Vagina (tissue), 2 donors: Measurements from ENCODE around the gene P2RX6. TPM values are rescaled to one million over a fixed set of nuclear protein-coding genes. Genes with fewer than 3 reads are reported as not detected.

Experiments used
- DNase-seq, 2 donors: peaks; one replicate each; pipeline ENCODE4 v3.0.0-alpha.2; 2017; ENCODE audit errors: extremely low spot score in 2 of 2
- H3K27ac ChIP-seq: fragments of 200-600 bp; sonication (generic); one replicate; pipeline ENCODE4 v1.5.1; 2019
- H3K27me3 ChIP-seq: fragments of 200-600 bp; sonication (generic); one replicate; pipeline ENCODE4 v1.5.1; 2019
- H3K36me3 ChIP-seq, 2 donors: fragments of 200-600 bp; sonication (generic); one replicate each; pipeline ENCODE4 v1.5.1; 2017 to 2019
- H3K4me1 ChIP-seq: fragments of 200-600 bp; sonication (generic); one replicate; pipeline ENCODE4 v1.5.1; 2019
- H3K4me3 ChIP-seq, 2 donors: fragments of 200-600 bp; sonication (generic); 1 replicate in 1 of 2; 2 replicates in 1 of 2; pipeline ENCODE4 v1.5.1; 2016 to 2019
- H3K9me3 ChIP-seq: fragments of 200-600 bp; sonication (generic); one replicate; pipeline ENCODE4 v1.5.1; 2019
- POLR2A ChIP-seq, 2 donors: fragments of 450-650 bp; IDR thresholded peaks; one replicate each; pipeline ENCODE4 v1.6.1; 2017; ENCODE audit warnings: antibody characterized with exemption in 2 of 2, mild to moderate bottlenecking in 2 of 2, moderate library complexity in 2 of 2
- POLR2AphosphoS5 ChIP-seq, 2 donors: sonication (generic); formaldehyde crosslinking; IDR thresholded peaks; one replicate each; pipeline ENCODE4 v1.9.0; 2017; ENCODE audit warnings: antibody characterized with exemption in 2 of 2, mild to moderate bottlenecking in 2 of 2, low read depth in 1 of 2; ENCODE audit not compliant: insufficient read depth in 1 of 2
- intact Hi-C: fragments of 100-400 bp; cut with DNase I; formaldehyde crosslinking; loops from one replicate; pipeline ENCODE4 v1.15.1; 2023
- microRNA counts, 2 donors: library from miRNA; unstranded; fragments of <30 nt; microRNA quantifications; one replicate each; lab custom pipeline; 2016 to 2017
- microRNA-seq: library from miRNA; unstranded; fragments of <30 nt; microRNA quantifications from one replicate; pipeline ENCODE4, GENCODE V29; 2017; ENCODE audit warnings: borderline number of aligned reads, borderline replicate concordance
- small RNA-seq: library from RNA; depleted of rRNA; stranded (forward); fragments of <200 nt; gene quantifications from one replicate; pipeline ENCODE3, GENCODE V24; 2016
- total RNA-seq: library from RNA; depleted of rRNA; stranded (reverse); fragments of >200 nt; gene quantifications from one replicate; pipeline ENCODE4 v1.2.3, GENCODE V29; 2016
- TF ChIP-seq, protein P1 (sequence below), 3 experiments: fragments of 450-650 bp in 2 of 3; fragments of 200-600 bp in 1 of 3; sonication (generic) in 1 of 3; IDR thresholded peaks; one replicate each; pipeline ENCODE4 v1.5.1; 2017 to 2019; ENCODE audit warnings: antibody characterized with exemption in 3 of 3, mild to moderate bottlenecking in 2 of 3, moderate library complexity in 2 of 3

The P2RX6 gene
- total RNA-seq, 1 donor from 2014 or later, result 1.7 TPM

GRCh38 chr22:21074102-21074715 is 59.2 kb downstream of the P2RX6 start:
- no peak overlapping the region for H3K27ac ChIP-seq
- H3K9me3 ChIP-seq, result no peaks in the 10 kb centered on the region
- TF ChIP-seq POLR2A (IDR thresholded peaks at IDR 0.05) (no peak), POLR2AphosphoS5 (IDR thresholded peaks at IDR 0.05; ENCODE audit: insufficient read depth in 1 of 2, low read depth in 1 of 2) (no peak)
- TF ChIP-seq, protein P1, sequence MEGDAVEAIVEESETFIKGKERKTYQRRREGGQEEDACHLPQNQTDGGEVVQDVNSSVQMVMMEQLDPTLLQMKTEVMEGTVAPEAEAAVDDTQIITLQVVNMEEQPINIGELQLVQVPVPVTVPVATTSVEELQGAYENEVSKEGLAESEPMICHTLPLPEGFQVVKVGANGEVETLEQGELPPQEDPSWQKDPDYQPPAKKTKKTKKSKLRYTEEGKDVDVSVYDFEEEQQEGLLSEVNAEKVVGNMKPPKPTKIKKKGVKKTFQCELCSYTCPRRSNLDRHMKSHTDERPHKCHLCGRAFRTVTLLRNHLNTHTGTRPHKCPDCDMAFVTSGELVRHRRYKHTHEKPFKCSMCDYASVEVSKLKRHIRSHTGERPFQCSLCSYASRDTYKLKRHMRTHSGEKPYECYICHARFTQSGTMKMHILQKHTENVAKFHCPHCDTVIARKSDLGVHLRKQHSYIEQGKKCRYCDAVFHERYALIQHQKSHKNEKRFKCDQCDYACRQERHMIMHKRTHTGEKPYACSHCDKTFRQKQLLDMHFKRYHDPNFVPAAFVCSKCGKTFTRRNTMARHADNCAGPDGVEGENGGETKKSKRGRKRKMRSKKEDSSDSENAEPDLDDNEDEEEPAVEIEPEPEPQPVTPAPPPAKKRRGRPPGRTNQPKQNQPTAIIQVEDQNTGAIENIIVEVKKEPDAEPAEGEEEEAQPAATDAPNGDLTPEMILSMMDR (IDR thresholded peaks at IDR 0.05), result no peak
- DNase-seq, result no peak
- H3K4me1 ChIP-seq, result no peaks in the 10 kb centered on the region
- no peak overlapping the region for H3K4me3 ChIP-seq
- H3K27me3 ChIP-seq, result no peaks in the 10 kb centered on the region
- H3K36me3 ChIP-seq, result no peaks in the 10 kb centered on the region
- intact Hi-C loops, result no loop called here

DNA sequence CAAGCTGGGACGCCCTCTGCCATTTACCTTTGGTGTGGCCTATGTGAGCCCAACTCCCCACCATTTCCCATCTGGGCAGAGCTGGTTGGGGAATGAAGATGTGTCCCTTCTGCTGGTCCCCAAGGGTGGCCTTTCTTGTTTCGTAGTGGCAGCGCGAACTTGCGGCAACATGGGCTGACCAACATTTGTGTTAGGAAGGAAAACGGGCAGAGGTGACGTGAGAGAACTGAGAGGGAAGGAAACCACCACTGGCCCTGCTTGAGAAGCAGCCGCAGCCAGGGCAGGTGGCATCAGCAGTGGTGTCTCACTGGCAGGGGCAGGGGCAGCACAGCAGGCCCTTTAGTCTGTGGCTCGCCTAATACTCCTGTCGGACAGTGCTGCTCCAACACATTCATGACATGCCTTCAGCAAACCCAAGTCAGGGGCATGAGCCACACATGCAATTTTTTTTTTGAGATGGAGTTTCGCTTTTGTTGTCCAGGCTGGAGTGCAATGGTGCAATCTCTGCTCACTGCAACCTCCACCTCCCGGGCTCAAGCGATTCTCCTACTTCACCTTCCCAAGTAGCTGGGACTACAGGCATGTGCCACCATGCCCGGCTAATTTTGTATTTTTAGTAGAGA is 60.7 kb downstream of the P2RX6 start:
- no peak overlapping the region for H3K4me3 ChIP-seq
- intact Hi-C loops, result no loop called here
- DNase-seq, result no peak
- no peaks in the 10 kb centered on the region for H3K36me3 ChIP-seq
- H3K27ac ChIP-seq, result no peak overlapping the region
- H3K4me1 ChIP-seq, result no peaks in the 10 kb centered on the region
- H3K27me3 ChIP-seq, result no peaks in the 10 kb centered on the region
- no peaks in the 10 kb centered on the region for H3K9me3 ChIP-seq
- TF ChIP-seq POLR2A (IDR thresholded peaks at IDR 0.05), result no peak
- TF ChIP-seq, protein P1 (IDR thresholded peaks at IDR 0.05), result no peak

DNA sequence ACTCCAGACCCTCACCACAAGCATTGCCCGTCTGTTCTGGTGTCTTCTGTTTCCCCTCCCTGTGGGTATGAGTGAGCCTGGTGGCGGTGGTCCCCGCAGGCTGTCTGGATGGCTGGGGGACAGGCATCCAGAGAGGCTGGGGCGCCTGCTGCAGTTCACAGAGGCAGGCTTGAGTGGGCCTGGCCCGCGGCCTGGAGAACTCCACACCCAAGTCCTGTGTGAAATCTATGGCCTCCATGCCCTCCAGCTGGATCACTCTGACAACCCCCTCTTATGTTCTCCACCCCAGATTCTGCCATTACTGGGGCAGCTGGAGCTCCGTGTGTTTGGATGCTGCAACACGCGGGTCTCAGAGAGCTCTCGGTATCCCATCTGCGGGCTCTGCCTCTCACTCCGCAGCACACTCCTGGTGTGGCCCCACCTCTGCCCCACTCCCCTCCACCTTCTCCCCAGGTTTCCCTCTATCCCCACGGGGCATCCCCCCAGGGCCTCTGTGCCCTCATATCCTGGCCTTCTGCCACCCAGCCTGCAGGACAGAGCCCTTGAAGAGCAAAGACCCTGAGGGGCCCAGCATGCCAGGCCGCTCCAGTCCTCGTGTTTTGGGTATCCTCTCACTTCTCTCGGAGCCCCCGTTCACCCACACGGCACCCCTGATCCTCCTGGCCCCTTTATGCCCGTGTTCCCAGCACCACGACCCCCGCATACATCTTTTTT is 62.1 kb downstream of the P2RX6 start:
- H3K36me3 ChIP-seq, result no peaks in the 10 kb centered on the region
- no peak for DNase-seq
- no peak overlapping the region for H3K27ac ChIP-seq
- H3K27me3 ChIP-seq, result no peaks in the 10 kb centered on the region
- intact Hi-C loops, result no loop called here
- no peak for TF ChIP-seq POLR2A (IDR thresholded peaks at IDR 0.05)
- TF ChIP-seq, protein P1 (IDR thresholded peaks at IDR 0.05), result no peak
- no peak for TF ChIP-seq POLR2AphosphoS5 (IDR thresholded peaks at IDR 0.05; ENCODE audit: insufficient read depth in 1 of 2, low read depth in 1 of 2)
- H3K4me3 ChIP-seq, result no peak overlapping the region
- H3K4me1 ChIP-seq, result no peaks in the 10 kb centered on the region
- H3K9me3 ChIP-seq, result no peaks in the 10 kb centered on the region

MicroRNAs encoded within 50 kb of the gene (microRNA counts, 767-probe panel; counts per million panel counts)
- microRNA hsa-miR-649 (lab: Ali Mortazavi, UCI), result 238 to 261 counts per million in 2 donors

Small RNAs within 50 kb of the gene (microRNA-seq; reads per million reads assigned to microRNA genes)
- not detected for gene MIR649

Small RNAs within 50 kb of the gene (small RNA-seq; reads per million reads assigned to genes)
- gene MIR649, result not detected

Other genes with a start within 250 kb of the P2RX6 start
- not detected for gene SERPIND1, start 241.1 kb upstream of the P2RX6 start, total RNA-seq
- 135 TPM for gene PI4KA, start 156.4 kb upstream of the P2RX6 start, total RNA-seq
- gene SNAP29, start 156.2 kb upstream of the P2RX6 start, total RNA-seq, result 18.9 TPM
- 37.6 TPM for gene CRKL, start 97.8 kb upstream of the P2RX6 start, total RNA-seq
- gene AIFM3, start 47.9 kb upstream of the P2RX6 start, total RNA-seq, result not detected
- 61.9 TPM for gene LZTR1, start 32.9 kb upstream of the P2RX6 start, total RNA-seq
- 34.9 TPM for gene THAP7, start 13.0 kb upstream of the P2RX6 start, total RNA-seq
- 0.98 TPM for gene SLC7A4, start 17.4 kb downstream of the P2RX6 start, total RNA-seq
- not detected for gene LRRC74B, start 30.8 kb downstream of the P2RX6 start, total RNA-seq